GM12872 (cell line): Measurements from ENCODE around the gene RARS2.

ENCODE experiments used
- CTCF ChIP-seq: IDR thresholded peaks from 3 replicates; pipeline ENCODE4 v1.5.1; 2011; ENCODE audit warnings: low read depth, mild to moderate bottlenecking, low read length, moderate library complexity; ENCODE audit not compliant: insufficient read depth

The RARS2 gene

GRCh38 chr6:87628424-87628823 is 38.6 kb upstream of the RARS2 start:
- TF ChIP-seq CTCF: no peak

GRCh38 chr6:87623248-87623647 is 33.5 kb upstream of the RARS2 start:
- TF ChIP-seq CTCF: no peak

GRCh38 chr6:87618531-87618930 is 28.7 kb upstream of the RARS2 start:
- no peak for TF ChIP-seq CTCF

DNA sequence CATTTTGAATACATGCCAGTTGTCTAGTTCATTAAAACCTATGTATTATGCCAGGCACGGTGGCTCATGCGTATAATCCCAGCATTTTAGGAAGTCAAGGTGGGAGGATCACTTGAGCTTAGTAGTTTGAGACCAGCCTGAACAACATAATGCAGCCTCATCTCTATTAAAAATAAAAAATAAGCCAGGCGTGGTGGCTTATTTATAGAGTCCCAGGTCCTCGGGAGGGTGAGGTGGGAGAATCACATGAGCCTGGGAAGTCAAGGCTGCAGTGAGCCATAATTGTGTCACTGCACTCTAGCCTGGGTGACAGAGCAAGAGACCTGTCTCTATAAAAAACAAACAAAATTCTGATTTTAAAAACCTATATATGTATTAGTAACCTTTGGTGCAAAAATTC is 27.6 kb upstream of the RARS2 start:
- no peak for TF ChIP-seq CTCF

DNA sequence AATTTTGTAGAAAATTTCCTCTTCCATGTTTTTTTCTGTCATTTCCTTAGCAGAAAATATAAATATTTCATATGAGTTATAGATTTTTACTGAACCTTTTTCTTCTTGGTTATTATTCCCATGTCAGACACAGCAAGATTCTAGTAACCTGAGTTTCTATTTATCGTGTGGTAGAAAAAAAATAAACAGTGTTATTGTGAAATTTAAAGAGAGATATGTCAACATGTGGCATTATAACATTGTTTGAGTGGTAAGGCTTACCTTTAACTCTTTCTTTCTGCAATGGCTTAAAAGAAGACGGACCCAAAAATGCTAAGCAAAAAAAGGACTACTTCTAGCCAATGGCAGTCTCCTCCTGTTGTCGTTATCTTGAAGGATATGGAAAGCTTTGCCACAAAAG is 19.0 kb upstream of the RARS2 start:
- no peak for TF ChIP-seq CTCF

- TF ChIP-seq CTCF: no peak
Observed at GRCh38 chr6:87606199-87606598, 16.4 kb upstream of the RARS2 start.

DNA sequence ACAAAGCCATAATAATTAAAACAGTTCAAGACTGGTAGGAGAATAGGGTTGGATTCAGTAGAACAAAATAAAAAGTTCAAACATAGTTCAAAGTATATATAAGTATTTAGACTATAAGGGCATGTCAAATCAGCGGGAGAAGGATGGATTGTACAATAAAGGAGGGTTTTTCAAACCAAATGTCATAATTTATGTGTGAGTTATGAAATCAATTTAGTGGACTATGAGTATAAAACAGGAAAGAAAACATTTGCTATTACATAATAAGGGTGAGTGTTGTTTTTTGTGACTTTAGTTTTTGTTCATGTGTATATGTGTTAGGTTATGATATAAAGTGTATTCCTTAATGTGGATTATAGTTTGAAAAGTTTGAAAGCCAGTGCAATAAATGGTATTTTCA is 10.8 kb upstream of the RARS2 start:
- TF ChIP-seq CTCF: no peak

GRCh38 chr6:87590990-87591389 is 1.2 kb upstream of the RARS2 start:
- no peak for TF ChIP-seq CTCF
